GM19397 (cell line): Measurements from ENCODE around the gene ERVFRD-1.
"Not testable (repeated sequence)": the region's sequence is repeated elsewhere in the genome, so short reads cannot be mapped to it uniquely, and the experiment has no call there.

ENCODE experiments used
- ATAC-seq: cut with Tn5 transposase; IDR thresholded peaks from one replicate; pipeline ENCODE4 v1.9.1; 2021; ENCODE audit warnings: mild to moderate bottlenecking, moderate library complexity; ENCODE audit not compliant: unreplicated experiment

The ERVFRD-1 gene

GRCh38 chr6:11129908-11130565 lies 18.5 kb upstream of the ERVFRD-1 start:
- no peak for ATAC-seq

- ATAC-seq = no peak
These were observed 17.1 kb upstream of the ERVFRD-1 start for GRCh38 chr6:11128608-11129007.

- no peak for ATAC-seq
These were observed 15.4 kb upstream of the ERVFRD-1 start for GRCh38 chr6:11126876-11127275.

GRCh38 chr6:11123978-11124377 lies 12.5 kb upstream of the ERVFRD-1 start:
- ATAC-seq = no peak

GRCh38 chr6:11122380-11122779 lies 10.9 kb upstream of the ERVFRD-1 start:
- no peak for ATAC-seq

GRCh38 chr6:11121851-11122250 lies 10.3 kb upstream of the ERVFRD-1 start:
- ATAC-seq = no peak

- no peak for ATAC-seq
These were observed 8.9 kb upstream of the ERVFRD-1 start for GRCh38 chr6:11120271-11121005.

GRCh38 chr6:11115808-11116536 lies 4.4 kb upstream of the ERVFRD-1 start:
- not testable (repeated sequence) for ATAC-seq

- no peak for ATAC-seq
These were observed 1.5 kb upstream of the ERVFRD-1 start for GRCh38 chr6:11113038-11113437.

GRCh38 chr6:11111769-11112437 lies 378 bp upstream of the ERVFRD-1 start:
- ATAC-seq = no peak

- ATAC-seq = no peak
These were observed 2.8 kb downstream of the ERVFRD-1 start for GRCh38 chr6:11108726-11109125.

- ATAC-seq = no peak
These were observed 8.5 kb downstream of the ERVFRD-1 start for GRCh38 chr6:11103065-11103464.

- no peak for ATAC-seq
These were observed 10.1 kb downstream of the ERVFRD-1 start for GRCh38 chr6:11101417-11101816.

- no peak for ATAC-seq
These were observed 13.5 kb downstream of the ERVFRD-1 start for GRCh38 chr6:11098004-11098403.

- no peak for ATAC-seq
These were observed 14.0 kb downstream of the ERVFRD-1 start for GRCh38 chr6:11097476-11097875.

- ATAC-seq = no peak
These were observed 15.4 kb downstream of the ERVFRD-1 start for GRCh38 chr6:11096109-11096508.

- ATAC-seq = no peak
These were observed 16.6 kb downstream of the ERVFRD-1 start for GRCh38 chr6:11094941-11095340.

- peak; percentile 33 for ATAC-seq
These were observed 17.1 kb downstream of the ERVFRD-1 start for GRCh38 chr6:11094411-11094851.

GRCh38 chr6:11093626-11094410 lies 17.7 kb downstream of the ERVFRD-1 start, which contains the start of gene SMIM13:
Gene SMIM13 (plus strand): TSS chr6:11093834. CDS start chr6:11094314, 480 bp downstream.
- ATAC-seq = peak; percentile 94

- ATAC-seq = peak; percentile 21
These were observed 18.2 kb downstream of the ERVFRD-1 start for GRCh38 chr6:11093376-11093625.
